WTC11 (cell line): ENCODE results near the gene N4BP2L2.

ENCODE experiments used
- ATF6 ChIP-seq: sonication (generic); formaldehyde crosslinking; IDR thresholded peaks from 2 replicates; pipeline ENCODE4 v1.8.1; 2023; ENCODE audit warnings: mild to moderate bottlenecking, missing genetic modification reagents
- CBFB ChIP-seq: sonication (generic); formaldehyde crosslinking; IDR thresholded peaks from 2 replicates; pipeline ENCODE4 v1.8.1; 2022; ENCODE audit warnings: mild to moderate bottlenecking, low read depth, missing genetic modification reagents
- USF2 ChIP-seq: sonication (generic); formaldehyde crosslinking; IDR thresholded peaks from 2 replicates; pipeline ENCODE4 v1.8.1; 2023; ENCODE audit warnings: mild to moderate bottlenecking, missing genetic modification reagents, moderate library complexity
- TF ChIP-seq, protein P1 (sequence below): fragments of 200-600 bp; IDR thresholded peaks from 2 replicates; pipeline ENCODE4 v1.8.0; 2022; ENCODE audit warnings: antibody characterized with exemption
- TF ChIP-seq, protein P2 (sequence below): sonication (generic); formaldehyde crosslinking; IDR thresholded peaks from 2 replicates; pipeline ENCODE4 v1.8.0; 2022; ENCODE audit warnings: mild to moderate bottlenecking, missing genetic modification reagents
- TF ChIP-seq, protein P3 (sequence below): sonication (generic); formaldehyde crosslinking; IDR thresholded peaks from 2 replicates; pipeline ENCODE4 v1.8.1; 2022; ENCODE audit warnings: mild to moderate bottlenecking, moderate library complexity, missing genetic modification reagents
- TF ChIP-seq, protein P4 (sequence below): sonication (generic); formaldehyde crosslinking; conservative IDR thresholded peaks from 2 replicates; pipeline ENCODE4 v1.8.1; 2022; ENCODE audit warnings: mild to moderate bottlenecking, missing genetic modification reagents

DNA sequence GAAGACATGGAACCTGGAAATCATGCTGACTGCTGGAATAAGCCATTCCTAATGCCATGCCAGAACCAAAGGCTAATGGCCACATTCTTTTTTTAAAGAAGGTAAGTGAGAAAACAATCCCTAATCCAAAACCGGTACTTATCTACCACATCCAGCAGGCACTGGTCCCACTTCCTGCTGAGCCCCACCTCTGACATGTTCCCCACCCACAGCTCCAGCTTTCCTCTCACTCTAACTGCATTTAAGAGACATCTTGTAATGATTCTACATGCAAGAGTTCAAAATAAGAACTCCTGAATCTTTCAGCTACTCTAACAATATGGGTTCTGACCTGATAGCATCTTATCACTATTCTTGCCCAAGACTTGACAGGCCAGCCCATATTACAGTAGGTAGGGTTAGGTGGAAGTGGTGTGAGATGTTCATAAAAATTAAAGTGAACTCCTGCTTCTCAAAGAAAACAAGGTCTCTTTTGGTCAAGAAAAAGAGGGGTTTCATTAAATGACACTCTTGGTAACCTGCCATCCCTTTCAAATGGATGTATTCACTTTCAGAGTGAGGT lies 41.9 kb downstream of the N4BP2L2 start:
- TF ChIP-seq, protein P1, sequence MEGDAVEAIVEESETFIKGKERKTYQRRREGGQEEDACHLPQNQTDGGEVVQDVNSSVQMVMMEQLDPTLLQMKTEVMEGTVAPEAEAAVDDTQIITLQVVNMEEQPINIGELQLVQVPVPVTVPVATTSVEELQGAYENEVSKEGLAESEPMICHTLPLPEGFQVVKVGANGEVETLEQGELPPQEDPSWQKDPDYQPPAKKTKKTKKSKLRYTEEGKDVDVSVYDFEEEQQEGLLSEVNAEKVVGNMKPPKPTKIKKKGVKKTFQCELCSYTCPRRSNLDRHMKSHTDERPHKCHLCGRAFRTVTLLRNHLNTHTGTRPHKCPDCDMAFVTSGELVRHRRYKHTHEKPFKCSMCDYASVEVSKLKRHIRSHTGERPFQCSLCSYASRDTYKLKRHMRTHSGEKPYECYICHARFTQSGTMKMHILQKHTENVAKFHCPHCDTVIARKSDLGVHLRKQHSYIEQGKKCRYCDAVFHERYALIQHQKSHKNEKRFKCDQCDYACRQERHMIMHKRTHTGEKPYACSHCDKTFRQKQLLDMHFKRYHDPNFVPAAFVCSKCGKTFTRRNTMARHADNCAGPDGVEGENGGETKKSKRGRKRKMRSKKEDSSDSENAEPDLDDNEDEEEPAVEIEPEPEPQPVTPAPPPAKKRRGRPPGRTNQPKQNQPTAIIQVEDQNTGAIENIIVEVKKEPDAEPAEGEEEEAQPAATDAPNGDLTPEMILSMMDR: no peak
- TF ChIP-seq, protein P2, sequence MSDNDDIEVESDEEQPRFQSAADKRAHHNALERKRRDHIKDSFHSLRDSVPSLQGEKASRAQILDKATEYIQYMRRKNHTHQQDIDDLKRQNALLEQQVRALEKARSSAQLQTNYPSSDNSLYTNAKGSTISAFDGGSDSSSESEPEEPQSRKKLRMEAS (CRISPR knock-in tag): no peak
- TF ChIP-seq, protein P3, sequence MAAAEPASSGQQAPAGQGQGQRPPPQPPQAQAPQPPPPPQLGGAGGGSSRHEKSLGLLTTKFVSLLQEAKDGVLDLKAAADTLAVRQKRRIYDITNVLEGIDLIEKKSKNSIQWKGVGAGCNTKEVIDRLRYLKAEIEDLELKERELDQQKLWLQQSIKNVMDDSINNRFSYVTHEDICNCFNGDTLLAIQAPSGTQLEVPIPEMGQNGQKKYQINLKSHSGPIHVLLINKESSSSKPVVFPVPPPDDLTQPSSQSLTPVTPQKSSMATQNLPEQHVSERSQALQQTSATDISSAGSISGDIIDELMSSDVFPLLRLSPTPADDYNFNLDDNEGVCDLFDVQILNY (CRISPR knock-in tag): no peak
- TF ChIP-seq ATF6 (CRISPR knock-in tag): no peak
- no peak for TF ChIP-seq CBFB (CRISPR knock-in tag)
- TF ChIP-seq USF2 (CRISPR knock-in tag): no peak
- TF ChIP-seq, protein P4, sequence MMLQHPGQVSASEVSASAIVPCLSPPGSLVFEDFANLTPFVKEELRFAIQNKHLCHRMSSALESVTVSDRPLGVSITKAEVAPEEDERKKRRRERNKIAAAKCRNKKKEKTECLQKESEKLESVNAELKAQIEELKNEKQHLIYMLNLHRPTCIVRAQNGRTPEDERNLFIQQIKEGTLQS (CRISPR knock-in tag): no peak
